OCI-LY7 (cell line): ENCODE data around the gene ERN2.

Experiments used
- EZH2phosphoT487 ChIP-seq: fragments of 200-600 bp; sonication (generic); IDR thresholded peaks from 2 replicates; pipeline ENCODE4 v1.6.1; 2018; ENCODE audit warnings: low read depth, borderline replicate concordance, mild to moderate bottlenecking, mixed run types, antibody characterized with exemption, low read length, moderate library complexity, mixed read lengths
- TF ChIP-seq, protein P1 (sequence below): fragments of 200-600 bp; sonication (generic); conservative IDR thresholded peaks from 2 replicates; pipeline ENCODE4 v1.5.1; 2014; ENCODE audit warnings: mild to moderate bottlenecking, antibody characterized with exemption, low read length, moderate library complexity, mixed read lengths

DNA sequence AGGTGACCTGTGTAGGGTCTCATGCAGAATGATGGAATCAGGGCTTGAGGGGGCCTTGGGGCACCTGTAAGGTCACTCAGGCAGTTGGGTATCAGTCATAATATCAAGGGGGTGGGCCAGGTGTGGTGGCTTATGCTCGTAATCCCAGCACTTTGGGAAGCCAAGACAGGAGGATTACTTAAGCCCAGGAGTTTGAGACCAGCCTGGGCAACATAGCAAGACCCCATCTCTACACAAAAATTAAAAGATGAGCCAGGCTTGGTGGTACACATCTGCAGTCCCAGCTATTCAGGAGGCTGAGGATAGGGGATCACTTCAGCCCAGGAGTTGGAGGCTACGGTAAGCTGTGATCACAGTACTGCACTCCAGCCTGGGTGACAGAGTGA, 7.5 kb downstream of the ERN2 start:
- TF ChIP-seq EZH2phosphoT487 = no peak
- TF ChIP-seq, protein P1, sequence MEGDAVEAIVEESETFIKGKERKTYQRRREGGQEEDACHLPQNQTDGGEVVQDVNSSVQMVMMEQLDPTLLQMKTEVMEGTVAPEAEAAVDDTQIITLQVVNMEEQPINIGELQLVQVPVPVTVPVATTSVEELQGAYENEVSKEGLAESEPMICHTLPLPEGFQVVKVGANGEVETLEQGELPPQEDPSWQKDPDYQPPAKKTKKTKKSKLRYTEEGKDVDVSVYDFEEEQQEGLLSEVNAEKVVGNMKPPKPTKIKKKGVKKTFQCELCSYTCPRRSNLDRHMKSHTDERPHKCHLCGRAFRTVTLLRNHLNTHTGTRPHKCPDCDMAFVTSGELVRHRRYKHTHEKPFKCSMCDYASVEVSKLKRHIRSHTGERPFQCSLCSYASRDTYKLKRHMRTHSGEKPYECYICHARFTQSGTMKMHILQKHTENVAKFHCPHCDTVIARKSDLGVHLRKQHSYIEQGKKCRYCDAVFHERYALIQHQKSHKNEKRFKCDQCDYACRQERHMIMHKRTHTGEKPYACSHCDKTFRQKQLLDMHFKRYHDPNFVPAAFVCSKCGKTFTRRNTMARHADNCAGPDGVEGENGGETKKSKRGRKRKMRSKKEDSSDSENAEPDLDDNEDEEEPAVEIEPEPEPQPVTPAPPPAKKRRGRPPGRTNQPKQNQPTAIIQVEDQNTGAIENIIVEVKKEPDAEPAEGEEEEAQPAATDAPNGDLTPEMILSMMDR = no peak
